Measurements from ENCODE around the gene BMPR1B. TPM values are rescaled to one million over a fixed set of nuclear protein-coding genes. Genes with fewer than 3 reads are reported as not detected.

BMPR1B gene
- total and polyA plus RNA-seq, 2 of the 4 experiments (the other 2 are of a cell fraction) = 0.24 to 0.90 TPM

DNA sequence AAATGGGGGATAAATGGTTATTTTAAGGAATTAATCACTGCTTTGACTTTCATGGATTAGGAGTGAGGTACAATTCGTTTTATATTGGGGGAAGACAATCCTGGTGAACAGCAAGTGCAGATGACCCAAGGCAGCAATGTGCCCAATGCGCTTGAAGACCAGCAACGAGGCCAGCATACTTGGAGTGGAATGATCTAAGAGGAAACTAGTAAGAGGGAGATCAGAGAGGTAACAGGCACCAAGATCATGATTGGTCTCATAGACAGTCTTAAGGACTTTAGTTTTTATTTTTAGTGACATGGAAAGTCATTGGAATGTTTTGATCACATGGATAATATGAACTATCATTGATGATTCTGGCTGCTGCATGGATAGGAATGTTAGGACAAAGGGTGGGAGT is 90.6 kb downstream of the BMPR1B start:
- no peak overlapping the region for H3K18ac ChIP-seq (ENCODE audit: low read depth, low read length)
- no peak overlapping the region for H3K23ac ChIP-seq (ENCODE audit: low read depth, low read length)
- H2BK5ac ChIP-seq (ENCODE audit: low read depth, low read length, poor library complexity, severe bottlenecking) = no peak overlapping the region
- POLR2A ChIA-PET (ENCODE audit: unreplicated experiment) = no interaction called here
- no peaks in the 10 kb centered on the region for H3K9me3 ChIP-seq (ENCODE audit: control insufficient read depth, insufficient read depth, low read length)
- no peak overlapping the region for H3K56ac ChIP-seq (ENCODE audit: extremely low read depth, insufficient read depth, low read length)
- no TSS peak for BruUV-seq (replicated peaks)
- no peak overlapping the region for H2AK9ac ChIP-seq (replicated peaks; ENCODE audit: low read depth, low read length, poor library complexity)
- H3K4ac ChIP-seq (ENCODE audit: low read depth, low read length) = no peak overlapping the region
- no peak overlapping the region for H2BK20ac ChIP-seq (ENCODE audit: low read depth, low read length)
- no peak overlapping the region for H3K27ac ChIP-seq (ENCODE audit: insufficient read depth, low read length)
- H2AFZ ChIP-seq (replicated peaks; ENCODE audit: low read length, poor library complexity) = no peak overlapping the region
- H3K27me3 ChIP-seq (ENCODE audit: control insufficient read depth, insufficient read depth, low read length) = no peaks in the 10 kb centered on the region
- intact Hi-C loops (cut with micrococcal nuclease) (no loop called here), in situ Hi-C loops (cut with MboI; ENCODE audit: low sequenced_read_pairs) (no loop called here), dilution Hi-C loops (cut with HindIII; ENCODE audit: low sequenced_read_pairs, unreplicated experiment) (no loop called here)
- H2BK120ac ChIP-seq (ENCODE audit: low read depth, low read length) = no peak overlapping the region
- no peaks in the 10 kb centered on the region for H3K4me1 ChIP-seq (ENCODE audit: control insufficient read depth, insufficient read depth, low read length)
- no peak overlapping the region for H2AK5ac ChIP-seq (ENCODE audit: low read depth, low read length)
- 67% methylated on average over 3 of the region's 3 CpGs; no CpG with 5 or more reads in 1 of the 2 experiments for WGBS, 2 experiments (ENCODE audit: extremely low coverage in 2 of 2, insufficient read length in 1 of 2)
- H2BK15ac ChIP-seq (ENCODE audit: low read depth, low read length) = no peak overlapping the region
- H3K9ac ChIP-seq (ENCODE audit: low read depth, low read length) = no peak overlapping the region
- ATAC-seq (ENCODE audit: low read depth) (no peak), DNase-seq (no peak)
- no peak overlapping the region for H4K8ac ChIP-seq (ENCODE audit: low read depth in 2 of 2, low read length in 2 of 2)
- H3K4me3 ChIP-seq (ENCODE audit: insufficient read depth, low read depth, low read length) = no peak overlapping the region
- no peak overlapping the region for H3K4me2 ChIP-seq (ENCODE audit: low read depth, low read length)
- CTCF ChIA-PET = no interaction called here
- H3K9me1 ChIP-seq (ENCODE audit: insufficient read depth, low read length) = no peaks in the 10 kb centered on the region
- no peak for TF ChIP-seq RCOR1 (IDR thresholded peaks at IDR 0.05; ENCODE audit: insufficient replicate concordance, low read length)
- no peak for TF ChIP-seq FOS (IDR thresholded peaks at IDR 0.05; ENCODE audit: low read depth, low read length)
- TF ChIP-seq SMC3 (IDR thresholded peaks at IDR 0.05; ENCODE audit: low read depth, low read length) = no peak
- no peak for TF ChIP-seq MAFK (IDR thresholded peaks at IDR 0.05; ENCODE audit: low read depth, low read length)
- no peak for TF ChIP-seq BHLHE40 (IDR thresholded peaks at IDR 0.05; ENCODE audit: low read depth, low read length)
- no peak for TF ChIP-seq ELK1 (IDR thresholded peaks at IDR 0.05; ENCODE audit: borderline replicate concordance, low read depth, low read length)
- no peak for TF ChIP-seq MAZ (IDR thresholded peaks at IDR 0.05; ENCODE audit: borderline replicate concordance, low read depth, low read length)
- TF ChIP-seq, protein P1, sequence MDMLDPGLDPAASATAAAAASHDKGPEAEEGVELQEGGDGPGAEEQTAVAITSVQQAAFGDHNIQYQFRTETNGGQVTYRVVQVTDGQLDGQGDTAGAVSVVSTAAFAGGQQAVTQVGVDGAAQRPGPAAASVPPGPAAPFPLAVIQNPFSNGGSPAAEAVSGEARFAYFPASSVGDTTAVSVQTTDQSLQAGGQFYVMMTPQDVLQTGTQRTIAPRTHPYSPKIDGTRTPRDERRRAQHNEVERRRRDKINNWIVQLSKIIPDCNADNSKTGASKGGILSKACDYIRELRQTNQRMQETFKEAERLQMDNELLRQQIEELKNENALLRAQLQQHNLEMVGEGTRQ (IDR thresholded peaks at IDR 0.05; ENCODE audit: low read depth, low read length) = no peak
- H4K91ac ChIP-seq (ENCODE audit: insufficient read depth, low read depth, low read length) = no peak overlapping the region
- H4K20me1 ChIP-seq (ENCODE audit: insufficient read depth, low read length) = no peaks in the 10 kb centered on the region
- H4K5ac ChIP-seq (ENCODE audit: low read depth, low read length) = no peak overlapping the region
- no peaks in the 10 kb centered on the region for H3K36me3 ChIP-seq (ENCODE audit: control insufficient read depth, insufficient read depth, low read length)
- H3K14ac ChIP-seq (replicated peaks; ENCODE audit: low read depth, low read length) = no peak overlapping the region
- H3K79me1 ChIP-seq (ENCODE audit: low read depth in 1 of 2, low read length in 2 of 2) = no peaks in the 10 kb centered on the region

All from IMR-90 (cell line).